GM12878 (cell line): ENCODE data around the gene IGSF8. TPM values are rescaled to one million over a fixed set of nuclear protein-coding genes. Genes with fewer than 3 reads are reported as not detected.

Experiments
- BRCA1 ChIP-seq: IDR thresholded peaks from 2 replicates; pipeline ENCODE4 v1.6.1; 2011; ENCODE audit warnings: low read depth, low read length, improper control_type of control experiment
- CBX3 ChIP-seq: fragments of 200-600 bp; sonication (generic); IDR thresholded peaks from 2 replicates; pipeline ENCODE4 v1.6.1; 2016; ENCODE audit warnings: low read depth, borderline replicate concordance
- FOXM1 ChIP-seq: IDR thresholded peaks from 2 replicates; pipeline ENCODE4 v1.6.1; 2012; ENCODE audit warnings: low read depth, mild to moderate bottlenecking, inconsistent platforms, low read length, moderate library complexity
- KAT2A ChIP-seq: conservative IDR thresholded peaks from 2 replicates; pipeline ENCODE4 v1.6.1; 2011; ENCODE audit warnings: low read depth, low read length; ENCODE audit not compliant: control insufficient read depth
- MTA3 ChIP-seq: IDR thresholded peaks from 2 replicates; pipeline ENCODE4 v1.6.1; 2012; ENCODE audit warnings: low read length, inconsistent platforms, borderline replicate concordance
- NBN ChIP-seq: fragments of 450-650 bp; IDR thresholded peaks from 2 replicates; pipeline ENCODE4 v1.6.1; 2016
- RAD51 ChIP-seq: fragments of 450-650 bp; IDR thresholded peaks from 2 replicates; pipeline ENCODE4 v1.6.1; 2016; ENCODE audit warnings: moderate library complexity, mild to moderate bottlenecking, inconsistent platforms
- ZSCAN29 ChIP-seq: fragments of 450-650 bp; IDR thresholded peaks from 2 replicates; pipeline ENCODE4 v1.6.1; 2017; ENCODE audit warnings: mild to moderate bottlenecking, moderate library complexity
- polyA plus RNA-seq, 11 experiments: library from polyadenylated mRNA; depleted of rRNA in 4 of 11; unstranded in 6 of 11; stranded (reverse) in 5 of 11; fragments of >200 nt; fragmentation: Nextera tagmentation in 4 of 11; fragmentation: Illumina TruSeq in 1 of 11; extraction: Ambion mirVana in 4 of 11; extraction: Trizol in 1 of 11; gene quantifications; 1 replicate in 1 of 11; 2 replicates in 10 of 11; pipeline versions ENCODE4 v1.2.1 to v1.2.3, GENCODE V29; 2011 to 2016; ENCODE audit warnings: inconsistent platforms in 2 of 11, missing spikeins in 2 of 11, low read depth in 1 of 11
- total RNA-seq, 4 experiments: library from RNA; depleted of rRNA in 3 of 4; stranded (reverse); fragments of >200 nt in 3 of 4; fragmentation: Illumina TruSeq in 1 of 4; extraction: Trizol in 1 of 4; gene quantifications; 2 replicates each; pipeline versions ENCODE4 v1.2.1 to v1.2.3, GENCODE V29; 2013 to 2021
- TF ChIP-seq, protein P1 (sequence below): fragments of 450-650 bp; IDR thresholded peaks from 2 replicates; pipeline ENCODE4 v1.6.1; 2017; ENCODE audit warnings: borderline replicate concordance
- TF ChIP-seq, protein P2 (sequence below): fragments of 450-650 bp; formaldehyde crosslinking; IDR thresholded peaks from 2 replicates; pipeline ENCODE4 v1.5.0; 2022; ENCODE audit warnings: mild to moderate bottlenecking, missing genetic modification characterization

Gene IGSF8
- total and polyA plus RNA-seq, 10 of the 15 experiments (the other 5 are each of a cell fraction or from before 2014, with no cell fraction given): 0.64 to 24.7 (median 13.9) TPM

DNA sequence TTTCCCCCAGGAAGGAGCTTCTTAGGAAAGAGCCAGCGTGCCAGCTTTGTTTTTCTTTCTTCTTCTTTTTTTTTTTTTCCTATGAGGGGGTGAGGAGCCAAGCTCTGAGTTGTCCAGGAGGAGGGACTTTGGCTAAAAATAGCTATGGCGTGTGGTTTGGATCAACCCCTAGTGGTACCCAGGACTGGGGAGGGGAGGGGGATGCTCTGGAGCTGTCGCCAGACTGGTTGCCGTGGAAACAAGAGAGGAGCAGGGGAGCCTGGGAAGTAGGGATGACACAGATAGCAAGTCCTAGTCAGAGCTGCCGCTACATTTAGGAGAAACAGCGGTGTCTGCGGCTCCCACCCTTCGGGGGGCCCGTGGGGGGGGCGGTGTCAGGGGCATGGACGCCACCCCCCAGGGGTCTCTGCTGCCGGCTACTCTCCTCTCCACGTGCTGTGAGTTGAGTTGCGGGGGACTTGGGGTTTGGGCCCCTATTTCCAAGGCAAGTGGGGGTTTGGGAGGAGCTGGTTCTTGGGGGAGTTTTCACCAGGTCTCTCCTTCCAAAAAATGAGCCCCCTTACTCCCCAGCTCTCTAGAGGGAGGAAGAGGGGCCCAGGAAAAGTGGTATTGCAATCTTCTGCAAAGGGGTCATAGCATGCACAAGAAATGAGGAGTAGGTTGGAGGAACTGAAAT is 17.0 kb downstream of the IGSF8 start, which contains the start of gene KCNJ9 (continued):
- TF ChIP-seq FOXM1 (no peak), MTA3 (no peak), ZSCAN29 (no peak), KAT2A (no peak), RAD51 (no peak), CBX3 (no peak), BRCA1 (no peak), NBN (no peak)
- TF ChIP-seq, protein P1, sequence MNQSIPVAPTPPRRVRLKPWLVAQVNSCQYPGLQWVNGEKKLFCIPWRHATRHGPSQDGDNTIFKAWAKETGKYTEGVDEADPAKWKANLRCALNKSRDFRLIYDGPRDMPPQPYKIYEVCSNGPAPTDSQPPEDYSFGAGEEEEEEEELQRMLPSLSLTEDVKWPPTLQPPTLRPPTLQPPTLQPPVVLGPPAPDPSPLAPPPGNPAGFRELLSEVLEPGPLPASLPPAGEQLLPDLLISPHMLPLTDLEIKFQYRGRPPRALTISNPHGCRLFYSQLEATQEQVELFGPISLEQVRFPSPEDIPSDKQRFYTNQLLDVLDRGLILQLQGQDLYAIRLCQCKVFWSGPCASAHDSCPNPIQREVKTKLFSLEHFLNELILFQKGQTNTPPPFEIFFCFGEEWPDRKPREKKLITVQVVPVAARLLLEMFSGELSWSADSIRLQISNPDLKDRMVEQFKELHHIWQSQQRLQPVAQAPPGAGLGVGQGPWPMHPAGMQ: no peak
- TF ChIP-seq, protein P2, sequence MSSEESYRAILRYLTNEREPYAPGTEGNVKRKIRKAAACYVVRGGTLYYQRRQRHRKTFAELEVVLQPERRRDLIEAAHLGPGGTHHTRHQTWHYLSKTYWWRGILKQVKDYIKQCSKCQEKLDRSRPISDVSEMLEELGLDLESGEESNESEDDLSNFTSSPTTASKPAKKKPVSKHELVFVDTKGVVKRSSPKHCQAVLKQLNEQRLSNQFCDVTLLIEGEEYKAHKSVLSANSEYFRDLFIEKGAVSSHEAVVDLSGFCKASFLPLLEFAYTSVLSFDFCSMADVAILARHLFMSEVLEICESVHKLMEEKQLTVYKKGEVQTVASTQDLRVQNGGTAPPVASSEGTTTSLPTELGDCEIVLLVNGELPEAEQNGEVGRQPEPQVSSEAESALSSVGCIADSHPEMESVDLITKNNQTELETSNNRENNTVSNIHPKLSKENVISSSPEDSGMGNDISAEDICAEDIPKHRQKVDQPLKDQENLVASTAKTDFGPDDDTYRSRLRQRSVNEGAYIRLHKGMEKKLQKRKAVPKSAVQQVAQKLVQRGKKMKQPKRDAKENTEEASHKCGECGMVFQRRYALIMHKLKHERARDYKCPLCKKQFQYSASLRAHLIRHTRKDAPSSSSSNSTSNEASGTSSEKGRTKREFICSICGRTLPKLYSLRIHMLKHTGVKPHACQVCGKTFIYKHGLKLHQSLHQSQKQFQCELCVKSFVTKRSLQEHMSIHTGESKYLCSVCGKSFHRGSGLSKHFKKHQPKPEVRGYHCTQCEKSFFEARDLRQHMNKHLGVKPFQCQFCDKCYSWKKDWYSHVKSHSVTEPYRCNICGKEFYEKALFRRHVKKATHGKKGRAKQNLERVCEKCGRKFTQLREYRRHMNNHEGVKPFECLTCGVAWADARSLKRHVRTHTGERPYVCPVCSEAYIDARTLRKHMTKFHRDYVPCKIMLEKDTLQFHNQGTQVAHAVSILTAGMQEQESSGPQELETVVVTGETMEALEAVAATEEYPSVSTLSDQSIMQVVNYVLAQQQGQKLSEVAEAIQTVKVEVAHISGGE: no peak
